Left kidney (tissue), 2 donors: ENCODE data around the gene SEMA4G. TPM values are rescaled to one million over a fixed set of nuclear protein-coding genes. Genes with fewer than 3 reads are reported as not detected.

ENCODE experiments used
- DNase-seq: peaks from one replicate; pipeline ENCODE4 v3.0.0-alpha.2; 2013
- polyA plus RNA-seq: library from polyadenylated mRNA; unstranded; fragments of 120-200 nt; gene quantifications from one replicate; pipeline ENCODE4 v1.2.1, GENCODE V29; 2013; ENCODE audit not compliant: insufficient read length

SEMA4G gene
- polyA plus RNA-seq, 1 donor = 63.0 TPM

- DNase-seq = no peak
Measured at GRCh38 chr10:101006593-101007098, 37.3 kb downstream of the SEMA4G start.

GRCh38 chr10:101007099-101007711, 37.9 kb downstream of the SEMA4G start:
- DNase-seq = no peak

GRCh38 chr10:101007915-101008822, 38.9 kb downstream of the SEMA4G start:
- no peak for DNase-seq

GRCh38 chr10:101008823-101009423, 39.6 kb downstream of the SEMA4G start:
- DNase-seq = no peak

GRCh38 chr10:101010329-101010728, 41.0 kb downstream of the SEMA4G start:
- DNase-seq = no peak

GRCh38 chr10:101011517-101012423, 42.5 kb downstream of the SEMA4G start:
- no peak for DNase-seq

GRCh38 chr10:101012525-101013364, 43.4 kb downstream of the SEMA4G start:
- DNase-seq = peak; percentile 92

GRCh38 chr10:101013365-101013825, 44.1 kb downstream of the SEMA4G start:
- DNase-seq = no peak

GRCh38 chr10:101014230-101014884, 45.1 kb downstream of the SEMA4G start:
- no peak for DNase-seq

GRCh38 chr10:101014966-101015581, 45.8 kb downstream of the SEMA4G start:
- no peak for DNase-seq

GRCh38 chr10:101015582-101015973, 46.3 kb downstream of the SEMA4G start:
- no peak for DNase-seq

GRCh38 chr10:101016814-101017213, 47.5 kb downstream of the SEMA4G start:
- no peak for DNase-seq

GRCh38 chr10:101018118-101018599, 48.9 kb downstream of the SEMA4G start:
- no peak for DNase-seq

GRCh38 chr10:101018600-101019439, 49.5 kb downstream of the SEMA4G start:
- DNase-seq = no peak
